Body of pancreas (tissue), 4 donors: ENCODE data around the gene ZSCAN10. TPM values are rescaled to one million over a fixed set of nuclear protein-coding genes. Genes with fewer than 3 reads are reported as not detected.
A peak's percentile ranks its signal among the peaks of the same experiment; 100 is the strongest.
"Not testable (repeated sequence)": the region's sequence is repeated elsewhere in the genome, so short reads cannot be mapped to it uniquely, and the experiment has no call there.

Experiments
- ATAC-seq: fragments of 150-250 bp; one replicate; pipeline ENCODE4 v1.9.1; 2016
- DNase-seq, 4 donors: peaks; one replicate each; pipeline ENCODE4 v3.0.0-alpha.2; 2019
- H3K27ac ChIP-seq, 4 donors: fragments of 200-600 bp; sonication (generic); 1 replicate in 3 of 4; 2 replicates in 1 of 4; pipeline versions ENCODE4 v1.5.1 to v1.6.1; 2016 to 2019; ENCODE audit warnings: mild to moderate bottlenecking in 1 of 4, mixed read lengths in 1 of 4, moderate library complexity in 1 of 4
- H3K27me3 ChIP-seq, 2 donors: fragments of 200-600 bp; sonication (generic); one replicate each; pipeline ENCODE4 v1.6.0; 2016; ENCODE audit warnings: mild to moderate bottlenecking in 1 of 2
- H3K36me3 ChIP-seq, 2 donors: fragments of 200-600 bp; sonication (generic); replicated peaks in 1 of 2; 2 replicates each; pipeline ENCODE4 v1.5.1; 2016; ENCODE audit warnings: low read depth in 2 of 2; ENCODE audit not compliant: insufficient read depth in 1 of 2
- H3K4me1 ChIP-seq: fragments of 200-600 bp; sonication (generic); one replicate; pipeline ENCODE4 v1.6.0; 2016
- H3K4me3 ChIP-seq, 2 donors: fragments of 200-600 bp; sonication (generic); 1 replicate in 1 of 2; 2 replicates in 1 of 2; pipeline ENCODE4 v1.5.1; 2016 to 2019
- H3K9me3 ChIP-seq, 3 donors: fragments of 200-600 bp; sonication (generic); 1 replicate in 2 of 3; 2 replicates in 1 of 3; pipeline ENCODE4 v1.5.1; 2016
- POLR2A ChIP-seq, 3 donors: fragments of 450-650 bp; IDR thresholded peaks; one replicate each; pipeline ENCODE4 v1.6.1; 2016; ENCODE audit warnings: antibody characterized with exemption in 3 of 3, mild to moderate bottlenecking in 2 of 3
- WGBS, 2 donors: methylation state at CpG; one replicate each; pipeline ENCODE4 v1.1.5; 2017; 5-methylcytosine and 5-hydroxymethylcytosine counted together
- intact Hi-C: fragments of 100-400 bp; cut with DNase I; formaldehyde crosslinking; loops from one replicate; pipeline ENCODE4 v1.15.1; 2023
- total RNA-seq, 2 donors: library from RNA; depleted of rRNA; stranded (reverse); fragments of >200 nt; gene quantifications; one replicate each; pipeline ENCODE4 v1.1.0, GENCODE V29; 2016
- TF ChIP-seq, protein P1 (sequence below), 7 experiments: fragments of 450-650 bp in 4 of 7; fragments of 200-600 bp in 3 of 7; sonication (generic) in 3 of 7; IDR thresholded peaks; one replicate each; pipeline ENCODE4 v1.5.1; 2016 to 2019; ENCODE audit warnings: antibody characterized with exemption in 7 of 7

Gene ZSCAN10
- total RNA-seq, 2 donors from 2014 or later = not detected

DNA sequence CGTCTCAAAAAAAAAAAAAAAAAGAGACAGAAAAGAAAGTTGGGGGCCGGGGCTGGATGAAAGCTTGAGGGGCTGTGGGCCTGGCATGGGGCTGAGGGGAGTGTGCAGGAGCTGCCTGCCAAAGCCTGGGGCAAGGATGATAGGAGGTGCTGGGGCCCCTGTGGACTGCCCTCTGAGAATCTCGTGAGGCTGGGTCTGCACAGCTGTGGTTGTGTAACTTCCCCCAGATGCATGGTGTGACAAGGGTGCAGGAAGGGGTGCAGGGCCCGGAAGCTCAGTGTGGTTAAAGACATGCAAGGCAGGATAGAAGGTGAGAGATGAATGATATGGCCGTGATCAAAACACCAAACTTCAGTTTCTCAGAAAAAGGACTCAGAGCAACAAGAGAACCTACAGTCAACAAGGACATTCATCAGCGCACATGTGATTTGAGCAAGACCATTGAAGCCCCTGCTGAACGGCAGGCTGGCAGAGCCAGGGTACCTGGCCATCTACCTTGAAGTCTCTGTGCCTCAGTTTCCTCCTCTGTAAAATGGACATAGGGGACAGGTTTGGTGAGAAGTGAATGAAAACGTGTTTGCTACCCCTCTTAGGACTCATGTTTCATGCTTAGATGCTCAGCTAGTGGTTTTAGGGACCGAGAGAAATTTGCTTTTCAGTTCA, 24.1 kb downstream of the ZSCAN10 start:
- WGBS, 2 donors = 52 to 63% methylated on average over 9 of the region's 9 CpGs
- ATAC-seq = no peak

GRCh38 chr16:3073448-3073847, 25.6 kb downstream of the ZSCAN10 start:
- H3K9me3 ChIP-seq = no peaks in the 10 kb centered on the region
- H3K4me3 ChIP-seq = no peak overlapping the region
- ATAC-seq = no peak
- WGBS, 2 donors = 80 to 83% methylated on average over 7 of the region's 7 CpGs
- H3K27ac ChIP-seq = no peak overlapping the region
- peaks cover 12% of the 10 kb centered on the region for H3K4me1 ChIP-seq
- H3K27me3 ChIP-seq = no peaks in the 10 kb centered on the region
- intact Hi-C loops = no loop called here
- DNase-seq = no peak
- H3K36me3 ChIP-seq = peaks cover 4 to 5% of the 10 kb centered on the region in 2 donors
- no peak for TF ChIP-seq POLR2A (IDR thresholded peaks at IDR 0.05)
- TF ChIP-seq, protein P1, sequence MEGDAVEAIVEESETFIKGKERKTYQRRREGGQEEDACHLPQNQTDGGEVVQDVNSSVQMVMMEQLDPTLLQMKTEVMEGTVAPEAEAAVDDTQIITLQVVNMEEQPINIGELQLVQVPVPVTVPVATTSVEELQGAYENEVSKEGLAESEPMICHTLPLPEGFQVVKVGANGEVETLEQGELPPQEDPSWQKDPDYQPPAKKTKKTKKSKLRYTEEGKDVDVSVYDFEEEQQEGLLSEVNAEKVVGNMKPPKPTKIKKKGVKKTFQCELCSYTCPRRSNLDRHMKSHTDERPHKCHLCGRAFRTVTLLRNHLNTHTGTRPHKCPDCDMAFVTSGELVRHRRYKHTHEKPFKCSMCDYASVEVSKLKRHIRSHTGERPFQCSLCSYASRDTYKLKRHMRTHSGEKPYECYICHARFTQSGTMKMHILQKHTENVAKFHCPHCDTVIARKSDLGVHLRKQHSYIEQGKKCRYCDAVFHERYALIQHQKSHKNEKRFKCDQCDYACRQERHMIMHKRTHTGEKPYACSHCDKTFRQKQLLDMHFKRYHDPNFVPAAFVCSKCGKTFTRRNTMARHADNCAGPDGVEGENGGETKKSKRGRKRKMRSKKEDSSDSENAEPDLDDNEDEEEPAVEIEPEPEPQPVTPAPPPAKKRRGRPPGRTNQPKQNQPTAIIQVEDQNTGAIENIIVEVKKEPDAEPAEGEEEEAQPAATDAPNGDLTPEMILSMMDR (IDR thresholded peaks at IDR 0.05) = no peak

More for the DNA sequence above, 24.1 kb downstream of the ZSCAN10 start:
- Histone ChIP-seq H3K9me3 (no peaks in the 10 kb centered on the region), H3K4me3 (no peak overlapping the region), H3K27me3 (no peaks in the 10 kb centered on the region), H3K27ac (no peak overlapping the region), H3K4me1 (peaks cover 9% of the 10 kb centered on the region), H3K36me3 (no peaks in the 10 kb centered on the region)
- peak in 1 of 3 donors; percentile 15 for TF ChIP-seq POLR2A (IDR thresholded peaks at IDR 0.05)
- TF ChIP-seq, protein P1 (IDR thresholded peaks at IDR 0.05) = no peak
- intact Hi-C loops = no loop called here
- DNase-seq = peak in 1 of 4 donors; percentile 38

GRCh38 chr16:3072576-3073263, 26.4 kb downstream of the ZSCAN10 start:
- WGBS, 2 donors = 39 to 54% methylated on average over 7 to 9 of the region's 18 CpGs
- H3K9me3 ChIP-seq, H3K27ac ChIP-seq, H3K27me3 ChIP-seq, intact Hi-C loops, H3K4me3 ChIP-seq, H3K36me3 ChIP-seq: not testable (repeated sequence)
- DNase-seq = peak in 1 of 4 donors; percentile 43
- peak; percentile 30 for ATAC-seq
- TF ChIP-seq, protein P1 (IDR thresholded peaks at IDR 0.05) = peak in 1 of 7 experiments; percentile 32
- H3K4me1 ChIP-seq = peaks cover 12% of the 10 kb centered on the region

GRCh38 chr16:3072148-3072547, 26.9 kb downstream of the ZSCAN10 start:
- H3K4me3 ChIP-seq, DNase-seq, intact Hi-C loops, H3K27ac ChIP-seq, H3K9me3 ChIP-seq, H3K36me3 ChIP-seq, H3K27me3 ChIP-seq: not testable (repeated sequence)
- WGBS, 2 donors = 47 to 60% methylated on average over 1 to 4 of the region's 4 CpGs
- H3K4me1 ChIP-seq = peaks cover 16% of the 10 kb centered on the region
- peak; percentile 21 for ATAC-seq

DNA sequence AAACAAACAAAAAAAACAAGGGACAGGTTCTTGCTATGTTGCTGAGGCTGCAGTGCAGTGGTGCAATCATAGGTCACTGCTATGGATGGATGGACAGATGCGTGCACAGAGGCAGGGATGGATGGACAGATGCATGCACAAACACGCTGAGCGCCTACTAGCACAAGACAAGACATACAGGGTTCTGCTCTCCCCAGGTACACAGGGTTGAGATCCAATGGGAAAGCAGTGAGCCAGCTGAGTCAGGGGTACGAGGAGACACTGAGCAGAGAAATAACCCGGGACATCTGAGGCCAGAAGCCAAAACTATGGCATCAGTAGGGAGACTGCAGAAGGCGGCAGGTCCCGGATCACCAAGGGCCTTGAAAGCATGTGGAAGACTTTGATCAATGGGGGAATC, 27.4 kb downstream of the ZSCAN10 start:
- no peaks in the 10 kb centered on the region for H3K27me3 ChIP-seq
- DNase-seq (no peak), ATAC-seq (no peak)
- H3K4me3 ChIP-seq = no peak overlapping the region
- no peaks in the 10 kb centered on the region for H3K9me3 ChIP-seq
- H3K4me1 ChIP-seq = peaks cover 21% of the 10 kb centered on the region
- H3K36me3 ChIP-seq = peaks cover 4 to 7% of the 10 kb centered on the region in 2 donors
- TF ChIP-seq POLR2A (IDR thresholded peaks at IDR 0.05) = peak in 2 of 3 donors; percentile 25 to 39
- TF ChIP-seq, protein P1 (IDR thresholded peaks at IDR 0.05) = no peak
- 51 to 67% methylated on average over 7 of the region's 7 CpGs for WGBS, 2 donors
- intact Hi-C loops = no loop called here
- H3K27ac ChIP-seq = no peak overlapping the region
